ENCODE measurements around the gene KCNC4.

KCNC4 gene

DNA sequence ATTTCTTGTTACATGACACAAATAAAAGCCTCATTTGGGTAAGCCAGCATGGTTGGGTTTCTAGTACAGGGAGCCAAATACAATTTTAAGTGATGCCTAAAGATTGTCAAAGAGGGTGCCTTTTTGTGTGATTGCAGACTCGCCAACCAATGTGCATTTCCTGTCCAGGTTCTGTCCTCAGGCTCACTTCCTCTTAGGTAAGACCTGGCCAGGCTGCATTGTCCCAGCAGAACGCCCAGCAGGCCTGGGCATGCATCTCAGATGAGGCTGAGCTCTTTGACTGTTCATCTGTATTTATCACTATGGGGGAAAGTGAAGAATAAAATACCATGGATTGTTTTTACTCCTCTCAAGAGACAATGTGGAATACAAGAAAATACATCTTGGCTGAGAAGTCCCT, 49.7 kb downstream of the KCNC4 start:
- DNase-seq, result no peak

All from NCI-H146 (cell line).